Measurements from ENCODE around the gene ERMAP. TPM values are rescaled to one million over a fixed set of nuclear protein-coding genes. Genes with fewer than 3 reads are reported as not detected.

The ERMAP gene
- polyA plus RNA-seq, 4 donors = 3.8 to 24.7 (median 6.8) TPM

- H3K27me3 ChIP-seq (ENCODE audit: control insufficient read depth in 3 of 3, insufficient read depth in 3 of 3, low read length in 3 of 3) = no peaks in the 10 kb centered on the region
- no peaks in the 10 kb centered on the region for H3K9me3 ChIP-seq (ENCODE audit: control insufficient read depth in 2 of 2, insufficient read depth in 1 of 2, low read depth in 1 of 2, low read length in 1 of 2)
- H3K27ac ChIP-seq (ENCODE audit: low read depth in 1 of 3, low read length in 2 of 3) = no peak overlapping the region
- peaks cover 0 to 27% (median 0%) of the 10 kb centered on the region in 3 donors for H3K36me3 ChIP-seq (ENCODE audit: control insufficient read depth in 3 of 3, insufficient read depth in 2 of 3, low read depth in 1 of 3, low read length in 3 of 3)
- no peaks in the 10 kb centered on the region for H3K4me1 ChIP-seq (ENCODE audit: control insufficient read depth in 3 of 3, insufficient read depth in 2 of 3, low read depth in 1 of 3, low read length in 2 of 3)
- 90 to 93% (median 93%) methylated on average over 17 of the region's 17 CpGs for WGBS, 3 donors
- FAIRE-seq (no peak), DNase-seq (no peak)
- H3K4me3 ChIP-seq (ENCODE audit: low read depth in 1 of 3, low read length in 3 of 3) = no peak overlapping the region
These were observed 13.7 kb downstream of the ERMAP start for GRCh38 chr1:42830631-42831030.

GRCh38 chr1:42831273-42831672, 14.4 kb downstream of the ERMAP start:
- Histone ChIP-seq H3K27ac (ENCODE audit: low read depth in 1 of 3, low read length in 2 of 3) (no peak overlapping the region), H3K36me3 (ENCODE audit: control insufficient read depth in 3 of 3, insufficient read depth in 2 of 3, low read depth in 1 of 3, low read length in 3 of 3) (peaks cover 0 to 29% (median 0%) of the 10 kb centered on the region in 3 donors), H3K27me3 (ENCODE audit: control insufficient read depth in 3 of 3, insufficient read depth in 3 of 3, low read length in 3 of 3) (no peaks in the 10 kb centered on the region), H3K4me3 (ENCODE audit: low read depth in 1 of 3, low read length in 3 of 3) (no peak overlapping the region), H3K9me3 (ENCODE audit: control insufficient read depth in 2 of 2, insufficient read depth in 1 of 2, low read depth in 1 of 2, low read length in 1 of 2) (no peaks in the 10 kb centered on the region), H3K4me1 (ENCODE audit: control insufficient read depth in 3 of 3, insufficient read depth in 2 of 3, low read depth in 1 of 3, low read length in 2 of 3) (no peaks in the 10 kb centered on the region)
- FAIRE-seq = no peak
- no peak for DNase-seq

- DNase-seq = no peak
- 91 to 97% (median 94%) methylated on average over 3 of the region's 3 CpGs for WGBS, 3 donors
- H3K4me3 ChIP-seq (ENCODE audit: low read depth in 1 of 3, low read length in 3 of 3) = no peak overlapping the region
These were observed 15.8 kb downstream of the ERMAP start for GRCh38 chr1:42832641-42833240.

DNA sequence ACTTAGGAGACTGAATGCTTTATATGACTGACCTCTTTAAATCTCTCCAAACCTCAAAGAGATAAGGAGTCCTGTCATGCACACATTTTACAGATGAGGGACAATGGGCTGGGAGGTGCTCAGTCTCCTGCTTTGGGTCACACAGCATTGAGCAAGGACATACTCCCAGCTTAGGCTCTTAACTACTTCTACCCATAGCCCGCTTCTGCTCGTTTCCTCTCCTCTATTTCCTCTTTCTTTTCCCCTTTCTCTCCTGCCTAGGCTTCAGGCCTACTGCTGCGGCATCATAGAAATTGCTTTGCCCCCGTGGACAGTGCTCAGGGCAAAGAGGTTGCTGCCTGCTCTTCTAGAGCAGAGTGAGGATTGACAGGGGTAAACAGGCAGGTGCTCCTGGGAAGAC, 17.1 kb downstream of the ERMAP start:
- 85 to 93% (median 90%) methylated on average over 4 of the region's 4 CpGs for WGBS, 3 donors
- H3K27ac ChIP-seq (ENCODE audit: low read depth in 1 of 3, low read length in 2 of 3) = no peak overlapping the region

More at GRCh38 chr1:42832641-42833240, 15.8 kb downstream of the ERMAP start:
- FAIRE-seq = no peak
- Histone ChIP-seq H3K27ac (ENCODE audit: low read depth in 1 of 3, low read length in 2 of 3) (no peak overlapping the region), H3K4me1 (ENCODE audit: control insufficient read depth in 3 of 3, insufficient read depth in 2 of 3, low read depth in 1 of 3, low read length in 2 of 3) (no peaks in the 10 kb centered on the region), H3K36me3 (ENCODE audit: control insufficient read depth in 3 of 3, insufficient read depth in 2 of 3, low read depth in 1 of 3, low read length in 3 of 3) (peaks cover 0 to 30% (median 2%) of the 10 kb centered on the region in 3 donors), H3K9me3 (ENCODE audit: control insufficient read depth in 2 of 2, insufficient read depth in 1 of 2, low read depth in 1 of 2, low read length in 1 of 2) (no peaks in the 10 kb centered on the region), H3K27me3 (ENCODE audit: control insufficient read depth in 3 of 3, insufficient read depth in 3 of 3, low read length in 3 of 3) (no peaks in the 10 kb centered on the region)

DNA sequence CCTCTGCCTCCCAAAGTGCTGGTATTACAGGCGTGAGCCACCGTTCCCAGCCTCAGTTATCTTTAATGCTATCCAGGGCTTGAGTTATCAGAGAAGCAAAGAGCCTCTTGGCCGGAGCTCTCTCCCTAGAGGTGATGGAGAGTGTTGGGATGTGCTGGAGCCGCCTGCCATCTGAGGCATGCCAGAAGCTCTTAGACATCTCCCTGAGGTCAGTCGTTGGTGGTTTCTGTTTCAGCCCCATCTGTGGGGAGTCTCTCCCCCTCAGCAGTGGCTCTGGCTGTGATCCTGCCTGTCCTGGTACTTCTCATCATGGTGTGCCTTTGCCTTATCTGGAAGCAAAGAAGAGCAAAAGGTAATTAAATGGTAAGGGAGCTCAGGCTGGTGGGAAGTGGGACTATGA, 17.9 kb downstream of the ERMAP start:
- no peaks in the 10 kb centered on the region for H3K9me3 ChIP-seq (ENCODE audit: control insufficient read depth in 2 of 2, insufficient read depth in 1 of 2, low read depth in 1 of 2, low read length in 1 of 2)
- no peaks in the 10 kb centered on the region for H3K27me3 ChIP-seq (ENCODE audit: control insufficient read depth in 3 of 3, insufficient read depth in 3 of 3, low read length in 3 of 3)
- FAIRE-seq = no peak
- DNase-seq = no peak
- H3K4me1 ChIP-seq (ENCODE audit: control insufficient read depth in 3 of 3, insufficient read depth in 2 of 3, low read depth in 1 of 3, low read length in 2 of 3) = no peaks in the 10 kb centered on the region
- WGBS, 3 donors = 88 to 94% (median 90%) methylated on average over 5 of the region's 5 CpGs
- H3K27ac ChIP-seq (ENCODE audit: low read depth in 1 of 3, low read length in 2 of 3) = no peak overlapping the region
- H3K36me3 ChIP-seq (ENCODE audit: control insufficient read depth in 3 of 3, insufficient read depth in 2 of 3, low read depth in 1 of 3, low read length in 3 of 3) = peaks cover 0 to 29% (median 2%) of the 10 kb centered on the region in 3 donors
- no peak overlapping the region for H3K4me3 ChIP-seq (ENCODE audit: low read depth in 1 of 3, low read length in 3 of 3)

More for the DNA sequence above, 17.1 kb downstream of the ERMAP start:
- peaks cover 0 to 29% (median 2%) of the 10 kb centered on the region in 3 donors for H3K36me3 ChIP-seq (ENCODE audit: control insufficient read depth in 3 of 3, insufficient read depth in 2 of 3, low read depth in 1 of 3, low read length in 3 of 3)
- no peaks in the 10 kb centered on the region for H3K4me1 ChIP-seq (ENCODE audit: control insufficient read depth in 3 of 3, insufficient read depth in 2 of 3, low read depth in 1 of 3, low read length in 2 of 3)
- no peaks in the 10 kb centered on the region for H3K27me3 ChIP-seq (ENCODE audit: control insufficient read depth in 3 of 3, insufficient read depth in 3 of 3, low read length in 3 of 3)
- FAIRE-seq (no peak), DNase-seq (no peak)
- no peaks in the 10 kb centered on the region for H3K9me3 ChIP-seq (ENCODE audit: control insufficient read depth in 2 of 2, insufficient read depth in 1 of 2, low read depth in 1 of 2, low read length in 1 of 2)
- no peak overlapping the region for H3K4me3 ChIP-seq (ENCODE audit: low read depth in 1 of 3, low read length in 3 of 3)

DNA sequence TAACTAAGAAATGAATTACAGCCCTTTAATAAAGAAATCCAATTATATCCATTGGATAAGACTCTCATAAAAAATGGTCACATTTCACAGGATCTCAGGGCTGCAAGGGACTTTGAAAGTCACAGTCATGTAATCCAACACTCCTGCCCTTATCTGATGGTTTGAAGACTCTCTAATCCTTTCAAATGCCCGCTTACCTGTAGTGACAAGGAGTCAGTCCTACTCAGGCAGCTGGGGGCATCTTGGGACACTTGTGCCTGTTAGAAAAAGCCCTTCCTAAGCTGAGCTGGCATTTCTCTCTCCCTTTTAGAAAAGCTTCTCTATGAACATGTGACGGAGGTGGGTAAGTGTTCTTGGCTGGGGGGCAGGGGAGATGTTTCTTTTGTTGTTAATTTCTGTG, 18.5 kb downstream of the ERMAP start:
- WGBS, 3 donors = 94 to 97% (median 96%) methylated on average over 2 of the region's 2 CpGs
- H3K4me3 ChIP-seq (ENCODE audit: low read depth in 1 of 3, low read length in 3 of 3) = no peak overlapping the region

DNA sequence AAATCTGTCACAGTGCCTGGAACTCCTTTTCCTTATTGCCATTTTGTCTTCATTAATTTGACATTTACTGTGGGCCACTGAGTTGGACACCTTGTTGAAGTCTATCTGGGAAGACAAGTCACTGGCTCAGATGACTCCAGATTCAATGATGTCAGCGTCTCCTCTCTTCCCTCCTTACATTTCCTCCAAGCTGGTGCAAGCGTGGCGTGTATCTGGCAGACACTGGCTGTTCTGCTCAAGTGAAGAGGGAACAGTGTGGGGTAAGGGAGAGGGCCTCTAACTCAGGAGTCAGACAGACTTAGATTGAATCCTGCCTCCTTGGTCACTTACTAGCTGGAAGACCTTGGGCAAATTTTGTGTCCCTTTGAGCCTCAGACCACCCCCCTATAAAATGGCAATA, 20.8 kb downstream of the ERMAP start:
- no peaks in the 10 kb centered on the region for H3K27me3 ChIP-seq (ENCODE audit: control insufficient read depth in 3 of 3, insufficient read depth in 3 of 3, low read length in 3 of 3)
- no peaks in the 10 kb centered on the region for H3K4me1 ChIP-seq (ENCODE audit: control insufficient read depth in 3 of 3, insufficient read depth in 2 of 3, low read depth in 1 of 3, low read length in 2 of 3)
- no peaks in the 10 kb centered on the region for H3K9me3 ChIP-seq (ENCODE audit: control insufficient read depth in 2 of 2, insufficient read depth in 1 of 2, low read depth in 1 of 2, low read length in 1 of 2)
- FAIRE-seq (no peak), DNase-seq (no peak)
- no peak overlapping the region for H3K4me3 ChIP-seq (ENCODE audit: low read depth in 1 of 3, low read length in 3 of 3)
- H3K36me3 ChIP-seq (ENCODE audit: control insufficient read depth in 3 of 3, insufficient read depth in 2 of 3, low read depth in 1 of 3, low read length in 3 of 3) = peaks cover 0 to 21% (median 2%) of the 10 kb centered on the region in 3 donors
- H3K27ac ChIP-seq (ENCODE audit: low read depth in 1 of 3, low read length in 2 of 3) = no peak overlapping the region
- 48 to 69% (median 66%) methylated on average over 3 of the region's 3 CpGs for WGBS, 3 donors

More for the DNA sequence above, 18.5 kb downstream of the ERMAP start:
- Histone ChIP-seq H3K4me1 (ENCODE audit: control insufficient read depth in 3 of 3, insufficient read depth in 2 of 3, low read depth in 1 of 3, low read length in 2 of 3) (no peaks in the 10 kb centered on the region), H3K36me3 (ENCODE audit: control insufficient read depth in 3 of 3, insufficient read depth in 2 of 3, low read depth in 1 of 3, low read length in 3 of 3) (peaks cover 0 to 24% (median 2%) of the 10 kb centered on the region in 3 donors), H3K9me3 (ENCODE audit: control insufficient read depth in 2 of 2, insufficient read depth in 1 of 2, low read depth in 1 of 2, low read length in 1 of 2) (no peaks in the 10 kb centered on the region), H3K27me3 (ENCODE audit: control insufficient read depth in 3 of 3, insufficient read depth in 3 of 3, low read length in 3 of 3) (no peaks in the 10 kb centered on the region), H3K27ac (ENCODE audit: low read depth in 1 of 3, low read length in 2 of 3) (no peak overlapping the region)
- DNase-seq = no peak
- FAIRE-seq = no peak

- H3K27ac ChIP-seq (ENCODE audit: low read depth in 1 of 3, low read length in 2 of 3) = no peak overlapping the region
- no peak for DNase-seq
- peaks cover 0 to 23% (median 2%) of the 10 kb centered on the region in 3 donors for H3K36me3 ChIP-seq (ENCODE audit: control insufficient read depth in 3 of 3, insufficient read depth in 2 of 3, low read depth in 1 of 3, low read length in 3 of 3)
- no peaks in the 10 kb centered on the region for H3K9me3 ChIP-seq (ENCODE audit: control insufficient read depth in 2 of 2, insufficient read depth in 1 of 2, low read depth in 1 of 2, low read length in 1 of 2)
- no peaks in the 10 kb centered on the region for H3K27me3 ChIP-seq (ENCODE audit: control insufficient read depth in 3 of 3, insufficient read depth in 3 of 3, low read length in 3 of 3)
- no peaks in the 10 kb centered on the region for H3K4me1 ChIP-seq (ENCODE audit: control insufficient read depth in 3 of 3, insufficient read depth in 2 of 3, low read depth in 1 of 3, low read length in 2 of 3)
- no peak overlapping the region for H3K4me3 ChIP-seq (ENCODE audit: low read depth in 1 of 3, low read length in 3 of 3)
- FAIRE-seq = no peak
- WGBS, 3 donors = 80 to 90% (median 86%) methylated on average over 7 of the region's 7 CpGs
These were observed 21.7 kb downstream of the ERMAP start for GRCh38 chr1:42838482-42839190.
